Brain microvascular endothelial cell (primary cell): ENCODE results near the gene ARHGAP15.

ENCODE experiments used
- DNase-seq: peaks from one replicate; pipeline ENCODE4 v3.0.0-alpha.2; 2020
- H3K27ac ChIP-seq: fragments of 250-450 bp; sonication (Bioruptor Pico); 2 replicates; pipeline ENCODE4 v1.5.1; 2020; ENCODE audit warnings: mild to moderate bottlenecking, moderate library complexity
- H3K27me3 ChIP-seq: fragments of 250-450 bp; sonication (Bioruptor Pico); replicated peaks from 2 replicates; pipeline ENCODE4 v1.5.1; 2020; ENCODE audit warnings: mild to moderate bottlenecking
- H3K36me3 ChIP-seq: fragments of 250-450 bp; sonication (Bioruptor Pico); replicated peaks from 2 replicates; pipeline ENCODE4 v1.5.1; 2020; ENCODE audit warnings: mild to moderate bottlenecking
- H3K4me3 ChIP-seq: 2 replicates; pipeline ENCODE4 v1.5.1; 2011; ENCODE audit warnings: low read depth, mild to moderate bottlenecking, control low read depth, low read length, moderate library complexity
- in situ Hi-C: cut with HindIII; loops from 2 replicates; pipeline ENCODE4 v1.10.0; 2017; ENCODE audit warnings: low sequenced_read_pairs, low pct_ligation_motif_present
- TF ChIP-seq, protein P1 (sequence below): IDR thresholded peaks from 2 replicates; pipeline ENCODE4 v1.5.1; 2011; ENCODE audit warnings: low read depth, mild to moderate bottlenecking, moderate library complexity, low read length, control low read depth, inconsistent platforms; ENCODE audit errors: missing control alignments

Gene ARHGAP15

DNA sequence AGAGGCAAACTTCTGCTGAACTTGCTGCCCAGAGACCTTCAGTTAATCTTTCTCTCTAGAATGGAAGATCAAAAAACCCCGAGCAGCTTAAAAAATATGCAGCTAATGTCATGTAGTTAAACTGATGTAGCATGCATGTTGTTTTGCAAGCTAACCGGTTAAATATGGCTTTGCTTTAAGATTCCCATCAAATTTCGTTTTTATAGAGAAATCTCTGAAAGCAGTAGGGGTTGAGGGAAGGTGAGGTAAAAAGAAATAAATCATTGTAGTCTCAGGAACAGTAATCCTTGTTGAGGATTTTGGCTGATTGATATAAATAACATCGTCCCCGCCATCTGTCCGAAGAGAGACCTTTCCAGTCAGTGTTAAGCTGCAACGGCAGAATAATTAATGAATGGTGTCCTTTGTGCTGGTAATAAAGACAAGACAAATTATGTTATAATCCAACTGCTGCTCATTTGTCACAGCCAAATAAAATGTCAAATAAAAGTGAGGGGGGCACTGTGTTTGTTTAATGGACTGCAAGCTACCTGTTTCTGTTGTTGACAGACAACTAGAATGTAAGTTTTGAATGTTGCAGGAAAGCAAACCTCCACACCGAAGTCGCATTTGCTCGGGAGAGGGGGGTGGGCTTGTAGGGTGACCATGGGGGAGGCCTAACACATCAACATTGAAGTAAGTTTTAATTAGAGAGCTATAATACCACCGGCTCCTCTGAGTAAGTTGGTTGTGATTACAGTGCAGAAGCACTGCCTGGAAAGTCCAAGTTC is 555.5 kb downstream of the ARHGAP15 start:
- in situ Hi-C loops: no loop called here
- DNase-seq: no peak
- no peaks in the 10 kb centered on the region for H3K27me3 ChIP-seq

DNA sequence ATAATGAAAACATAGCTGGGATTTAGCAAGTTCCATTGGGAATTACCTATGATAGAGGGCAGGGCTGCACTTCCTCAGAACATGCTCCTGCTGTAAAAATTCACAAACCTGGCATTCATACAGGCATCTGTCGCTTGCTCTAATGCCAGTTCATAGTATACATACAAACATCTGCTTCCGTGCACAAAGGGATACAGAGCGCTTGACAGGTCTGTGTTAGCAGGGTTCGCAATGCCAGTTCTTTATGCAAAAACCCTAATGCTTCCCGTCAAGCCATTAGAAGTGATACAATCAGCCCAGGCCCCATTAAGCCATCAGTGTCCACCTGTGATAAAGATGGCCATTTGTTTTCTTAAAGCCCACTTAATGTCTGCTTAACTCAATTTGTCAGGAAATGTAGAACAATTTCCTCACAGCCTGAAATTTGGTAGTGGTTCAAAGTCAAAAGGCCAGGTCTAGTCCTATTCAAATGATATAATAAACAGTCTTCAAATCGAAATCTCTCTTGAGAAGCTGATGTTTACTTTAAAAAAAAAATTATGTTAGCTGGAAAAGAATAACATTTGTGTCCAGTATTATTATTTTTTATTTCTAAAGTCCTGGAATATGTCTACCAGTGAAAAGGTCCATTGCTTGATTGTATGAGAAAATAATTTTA is 556.3 kb downstream of the ARHGAP15 start:
- Histone ChIP-seq H3K27ac (no peak overlapping the region), H3K4me3 (no peak overlapping the region), H3K27me3 (no peaks in the 10 kb centered on the region), H3K36me3 (no peaks in the 10 kb centered on the region)
- no peak for DNase-seq
- TF ChIP-seq, protein P1, sequence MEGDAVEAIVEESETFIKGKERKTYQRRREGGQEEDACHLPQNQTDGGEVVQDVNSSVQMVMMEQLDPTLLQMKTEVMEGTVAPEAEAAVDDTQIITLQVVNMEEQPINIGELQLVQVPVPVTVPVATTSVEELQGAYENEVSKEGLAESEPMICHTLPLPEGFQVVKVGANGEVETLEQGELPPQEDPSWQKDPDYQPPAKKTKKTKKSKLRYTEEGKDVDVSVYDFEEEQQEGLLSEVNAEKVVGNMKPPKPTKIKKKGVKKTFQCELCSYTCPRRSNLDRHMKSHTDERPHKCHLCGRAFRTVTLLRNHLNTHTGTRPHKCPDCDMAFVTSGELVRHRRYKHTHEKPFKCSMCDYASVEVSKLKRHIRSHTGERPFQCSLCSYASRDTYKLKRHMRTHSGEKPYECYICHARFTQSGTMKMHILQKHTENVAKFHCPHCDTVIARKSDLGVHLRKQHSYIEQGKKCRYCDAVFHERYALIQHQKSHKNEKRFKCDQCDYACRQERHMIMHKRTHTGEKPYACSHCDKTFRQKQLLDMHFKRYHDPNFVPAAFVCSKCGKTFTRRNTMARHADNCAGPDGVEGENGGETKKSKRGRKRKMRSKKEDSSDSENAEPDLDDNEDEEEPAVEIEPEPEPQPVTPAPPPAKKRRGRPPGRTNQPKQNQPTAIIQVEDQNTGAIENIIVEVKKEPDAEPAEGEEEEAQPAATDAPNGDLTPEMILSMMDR: no peak
- in situ Hi-C loops: no loop called here

More for the DNA sequence above, 555.5 kb downstream of the ARHGAP15 start:
- H3K36me3 ChIP-seq: no peaks in the 10 kb centered on the region
- TF ChIP-seq, protein P1: no peak
- H3K27ac ChIP-seq: no peak overlapping the region
- no peak overlapping the region for H3K4me3 ChIP-seq

DNA sequence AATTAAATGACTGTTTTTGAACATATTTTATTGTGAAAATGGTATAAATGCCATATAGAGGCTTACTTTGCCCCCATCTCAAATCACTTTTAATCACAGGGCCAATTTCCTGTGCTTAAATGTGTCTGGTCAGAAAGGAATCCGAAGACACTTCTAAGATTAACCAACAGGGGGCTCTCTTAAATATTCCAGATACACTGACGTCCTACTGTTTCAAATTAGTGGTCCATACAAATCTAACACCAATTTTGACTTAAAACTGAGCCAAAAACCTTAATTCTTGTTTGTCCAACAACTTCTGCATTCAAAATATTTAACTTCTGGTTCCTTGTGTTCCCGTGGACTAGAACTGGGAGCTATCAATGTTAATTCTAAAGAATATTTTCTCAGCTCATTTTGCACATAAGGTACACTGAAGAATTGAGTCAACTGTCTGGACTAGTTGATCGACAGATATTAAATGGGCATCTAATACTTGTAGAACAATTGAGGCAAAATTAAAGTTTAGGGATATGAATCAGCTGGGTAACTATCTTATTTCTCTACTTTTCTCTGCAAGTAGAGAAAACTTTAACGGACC is 557.5 kb downstream of the ARHGAP15 start:
- Histone ChIP-seq H3K4me3 (no peak overlapping the region), H3K36me3 (no peaks in the 10 kb centered on the region), H3K27ac (no peak overlapping the region), H3K27me3 (no peaks in the 10 kb centered on the region)
- TF ChIP-seq, protein P1: peak; percentile 41
- in situ Hi-C loops: no loop called here
- DNase-seq: peak; percentile 16

DNA sequence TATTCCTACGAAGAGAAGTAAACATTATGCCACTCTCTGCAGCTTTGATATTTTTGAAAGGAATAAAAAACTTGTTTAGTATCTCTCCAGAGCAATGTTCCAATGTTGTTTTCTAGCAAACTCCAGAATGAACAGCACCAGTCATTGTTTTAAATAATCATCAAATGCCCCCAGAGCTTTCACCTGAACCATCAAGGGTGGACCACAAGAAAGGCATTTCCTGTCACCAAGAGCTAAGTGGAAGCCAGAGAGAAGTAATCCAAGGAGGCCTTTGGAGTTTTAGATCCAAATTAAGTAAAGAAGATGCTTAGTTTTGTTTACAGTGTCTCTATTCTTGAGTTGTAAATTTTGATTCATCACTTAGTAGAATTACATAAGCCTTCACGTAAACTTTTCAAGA is 559.0 kb downstream of the ARHGAP15 start:
- no peak overlapping the region for H3K4me3 ChIP-seq
- H3K36me3 ChIP-seq: no peaks in the 10 kb centered on the region
- H3K27me3 ChIP-seq: no peaks in the 10 kb centered on the region
- no peak for DNase-seq
- H3K27ac ChIP-seq: no peak overlapping the region
- in situ Hi-C loops: no loop called here
- TF ChIP-seq, protein P1: no peak

DNA sequence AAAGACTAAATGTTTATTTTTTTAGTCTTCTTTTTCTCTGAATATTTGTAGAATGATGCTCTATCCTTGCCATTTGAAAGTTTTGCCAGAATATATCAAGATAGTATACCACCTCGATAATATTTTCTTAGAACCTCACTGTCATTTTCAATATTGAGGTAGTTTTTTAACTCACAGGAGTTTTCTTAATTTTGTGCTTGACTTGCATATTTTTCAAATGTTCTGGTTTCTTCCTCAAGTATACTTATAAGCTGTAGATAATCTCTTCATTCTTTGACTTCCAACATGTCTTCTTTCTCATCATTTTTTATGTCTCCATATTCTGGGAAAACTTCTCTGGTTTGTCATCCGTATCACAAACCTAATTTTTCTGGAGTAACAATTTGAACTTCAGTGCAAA is 559.6 kb downstream of the ARHGAP15 start:
- in situ Hi-C loops: no loop called here
- Histone ChIP-seq H3K27ac (no peak overlapping the region), H3K4me3 (no peak overlapping the region), H3K27me3 (no peaks in the 10 kb centered on the region), H3K36me3 (no peaks in the 10 kb centered on the region)
- TF ChIP-seq, protein P1: no peak
- DNase-seq: no peak
